Spleen (tissue), 7 donors: Measurements from ENCODE around the gene FOXK1.

Experiments
- POLR2A ChIP-seq, 3 donors: fragments of 450-650 bp; IDR thresholded peaks; one replicate each; pipeline ENCODE4 v1.5.1; 2017; ENCODE audit warnings: antibody characterized with exemption in 3 of 3, mild to moderate bottlenecking in 1 of 3
- TF ChIP-seq, protein P1 (sequence below), 11 experiments: fragments of 200-600 bp in 7 of 11; fragments of 450-650 bp in 4 of 11; sonication (generic) in 4 of 11; IDR thresholded peaks in 8 of 11; conservative IDR thresholded peaks in 3 of 11; 1 replicate in 7 of 11; 2 replicates in 4 of 11; pipeline versions ENCODE4 v1.4.0 to v1.8.0; 2016 to 2021; ENCODE audit warnings: antibody characterized with exemption in 11 of 11, inconsistent platforms in 4 of 11, mild to moderate bottlenecking in 1 of 11
- donor health status: DM: no; HTN: no; CAD: no; lungs with moderate emphysema.
- donor health status: DM: no; HTN: no; CAD: no.
- donor health status: DM: no; HTN: no; CAD: no.

DNA sequence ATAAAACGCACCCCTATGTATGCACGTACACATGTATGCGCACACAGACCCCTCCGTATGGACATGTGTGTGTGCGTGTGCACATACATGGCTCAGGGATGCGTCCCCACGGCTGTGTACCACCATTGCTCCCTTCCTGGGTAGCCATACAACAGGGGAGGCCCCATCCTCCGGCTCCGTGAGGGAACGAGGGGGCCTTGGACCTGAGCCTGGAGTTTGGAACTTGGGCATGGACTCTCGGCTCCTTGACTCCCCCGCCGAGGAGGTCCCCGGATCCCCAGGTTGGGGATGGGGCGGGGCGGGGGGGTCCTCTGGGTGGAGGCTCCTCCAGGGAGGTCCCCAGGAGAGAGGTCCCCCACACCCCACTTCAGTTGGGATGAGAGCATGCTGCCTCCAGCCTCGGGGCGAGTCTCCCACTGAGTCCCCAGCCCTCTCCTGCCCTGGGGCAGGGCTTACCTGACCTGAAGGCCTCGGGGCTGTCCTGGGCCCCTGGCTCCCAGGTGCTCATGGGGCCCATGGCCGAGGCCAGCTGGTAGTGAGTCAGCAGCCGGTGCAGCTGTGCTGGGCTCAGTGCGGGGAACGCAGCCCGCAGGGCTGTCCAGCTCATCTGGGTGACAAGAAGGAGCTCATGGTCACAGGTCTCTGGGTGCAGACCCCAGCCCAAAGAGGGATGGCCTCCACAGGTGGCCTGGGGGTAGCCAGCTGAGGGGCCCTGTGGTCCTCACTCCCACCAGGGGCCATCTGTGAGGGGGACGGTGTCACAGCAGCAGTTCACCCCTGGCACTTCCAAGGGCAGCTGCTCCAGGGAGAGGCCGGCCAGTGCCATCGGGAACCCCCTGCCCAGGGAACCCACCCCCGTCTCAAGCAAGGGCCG, 123.3 kb downstream of the FOXK1 start:
- TF ChIP-seq, protein P1, sequence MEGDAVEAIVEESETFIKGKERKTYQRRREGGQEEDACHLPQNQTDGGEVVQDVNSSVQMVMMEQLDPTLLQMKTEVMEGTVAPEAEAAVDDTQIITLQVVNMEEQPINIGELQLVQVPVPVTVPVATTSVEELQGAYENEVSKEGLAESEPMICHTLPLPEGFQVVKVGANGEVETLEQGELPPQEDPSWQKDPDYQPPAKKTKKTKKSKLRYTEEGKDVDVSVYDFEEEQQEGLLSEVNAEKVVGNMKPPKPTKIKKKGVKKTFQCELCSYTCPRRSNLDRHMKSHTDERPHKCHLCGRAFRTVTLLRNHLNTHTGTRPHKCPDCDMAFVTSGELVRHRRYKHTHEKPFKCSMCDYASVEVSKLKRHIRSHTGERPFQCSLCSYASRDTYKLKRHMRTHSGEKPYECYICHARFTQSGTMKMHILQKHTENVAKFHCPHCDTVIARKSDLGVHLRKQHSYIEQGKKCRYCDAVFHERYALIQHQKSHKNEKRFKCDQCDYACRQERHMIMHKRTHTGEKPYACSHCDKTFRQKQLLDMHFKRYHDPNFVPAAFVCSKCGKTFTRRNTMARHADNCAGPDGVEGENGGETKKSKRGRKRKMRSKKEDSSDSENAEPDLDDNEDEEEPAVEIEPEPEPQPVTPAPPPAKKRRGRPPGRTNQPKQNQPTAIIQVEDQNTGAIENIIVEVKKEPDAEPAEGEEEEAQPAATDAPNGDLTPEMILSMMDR (IDR thresholded peaks at IDR 0.05 in 8 of 11, conservative IDR thresholded peaks at IDR 0.05 in 3 of 11): no peak
- no peak for TF ChIP-seq POLR2A (IDR thresholded peaks at IDR 0.05)
